Endothelial cell of coronary artery (primary cell): ENCODE measurements around the gene COQ2. TPM values are rescaled to one million over a fixed set of nuclear protein-coding genes. Genes with fewer than 3 reads are reported as not detected.

Source experiments
- total RNA-seq: library from RNA; depleted of rRNA; stranded (reverse); fragments of >200 nt; gene quantifications from 2 replicates; pipeline ENCODE4 v1.2.3, GENCODE V29; 2014

Gene COQ2, protein sequence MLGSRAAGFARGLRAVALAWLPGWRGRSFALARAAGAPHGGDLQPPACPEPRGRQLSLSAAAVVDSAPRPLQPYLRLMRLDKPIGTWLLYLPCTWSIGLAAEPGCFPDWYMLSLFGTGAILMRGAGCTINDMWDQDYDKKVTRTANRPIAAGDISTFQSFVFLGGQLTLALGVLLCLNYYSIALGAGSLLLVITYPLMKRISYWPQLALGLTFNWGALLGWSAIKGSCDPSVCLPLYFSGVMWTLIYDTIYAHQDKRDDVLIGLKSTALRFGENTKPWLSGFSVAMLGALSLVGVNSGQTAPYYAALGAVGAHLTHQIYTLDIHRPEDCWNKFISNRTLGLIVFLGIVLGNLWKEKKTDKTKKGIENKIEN
- 9.7 and 17.4 TPM in 2 replicates for total RNA-seq

DNA sequence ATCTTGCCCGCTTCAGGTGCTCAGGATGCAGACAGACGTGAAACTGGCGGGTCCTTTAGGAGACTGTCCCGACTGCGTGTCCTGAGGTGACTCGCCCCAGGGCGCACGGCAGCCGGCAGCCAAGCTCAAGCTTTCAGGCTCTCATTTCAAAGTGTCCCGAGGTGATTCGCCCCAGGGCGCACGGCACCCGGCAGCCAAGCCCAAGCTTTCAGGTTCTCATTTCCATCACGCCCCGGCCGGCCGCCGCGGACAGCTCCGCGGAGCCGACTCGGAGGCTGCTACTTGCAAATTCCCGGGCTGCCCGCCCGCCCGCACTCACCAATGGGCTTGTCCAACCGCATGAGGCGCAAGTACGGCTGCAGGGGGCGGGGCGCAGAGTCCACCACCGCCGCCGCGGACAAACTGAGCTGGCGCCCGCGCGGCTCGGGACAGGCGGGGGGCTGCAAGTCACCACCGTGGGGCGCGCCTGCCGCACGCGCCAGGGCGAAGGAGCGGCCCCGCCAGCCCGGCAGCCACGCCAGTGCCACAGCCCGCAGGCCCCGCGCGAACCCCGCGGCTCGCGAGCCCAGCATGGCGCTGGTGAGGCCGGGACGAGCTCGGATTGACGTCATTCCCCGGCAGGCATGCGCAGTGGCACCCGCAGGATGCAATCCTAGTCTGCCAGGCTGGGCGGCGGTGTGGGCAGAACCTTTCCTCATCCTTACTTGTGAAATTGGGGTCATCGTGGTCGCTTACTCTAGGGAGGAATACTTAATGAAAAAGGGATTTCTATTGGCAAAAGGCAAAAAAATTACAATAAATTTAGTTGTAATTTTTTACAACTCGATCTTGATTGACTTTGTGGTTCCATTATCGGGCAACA lies at the start of gene COQ2:
TSS of gene COQ2 (minus strand) at position 606 of the 862 bp plus-strand sequence. CDS start at position 572, 34 bp downstream.

Other genes starting within 250 kb of the COQ2 start
- gene COPS4, start 249.6 kb downstream of the COQ2 start, total RNA-seq: 60.6 and 71.0 TPM in 2 replicates
- 0.09 TPM in 1 of 2 replicates, not detected in the other for gene PLAC8, start 170.1 kb downstream of the COQ2 start, total RNA-seq
- 1.3 and 6.9 TPM in 2 replicates for gene HPSE, start 50.0 kb upstream of the COQ2 start, total RNA-seq
- 12.0 and 13.3 TPM in 2 replicates for gene HELQ, start 171.0 kb upstream of the COQ2 start, total RNA-seq
- 23.4 and 34.3 TPM in 2 replicates for gene MRPS18C, start 171.3 kb upstream of the COQ2 start, total RNA-seq
- 16.3 and 18.4 TPM in 2 replicates for gene ABRAXAS1, start 200.3 kb upstream of the COQ2 start, total RNA-seq